Measurements from ENCODE around the gene ATP5IF1.

ATP5IF1 gene

DNA sequence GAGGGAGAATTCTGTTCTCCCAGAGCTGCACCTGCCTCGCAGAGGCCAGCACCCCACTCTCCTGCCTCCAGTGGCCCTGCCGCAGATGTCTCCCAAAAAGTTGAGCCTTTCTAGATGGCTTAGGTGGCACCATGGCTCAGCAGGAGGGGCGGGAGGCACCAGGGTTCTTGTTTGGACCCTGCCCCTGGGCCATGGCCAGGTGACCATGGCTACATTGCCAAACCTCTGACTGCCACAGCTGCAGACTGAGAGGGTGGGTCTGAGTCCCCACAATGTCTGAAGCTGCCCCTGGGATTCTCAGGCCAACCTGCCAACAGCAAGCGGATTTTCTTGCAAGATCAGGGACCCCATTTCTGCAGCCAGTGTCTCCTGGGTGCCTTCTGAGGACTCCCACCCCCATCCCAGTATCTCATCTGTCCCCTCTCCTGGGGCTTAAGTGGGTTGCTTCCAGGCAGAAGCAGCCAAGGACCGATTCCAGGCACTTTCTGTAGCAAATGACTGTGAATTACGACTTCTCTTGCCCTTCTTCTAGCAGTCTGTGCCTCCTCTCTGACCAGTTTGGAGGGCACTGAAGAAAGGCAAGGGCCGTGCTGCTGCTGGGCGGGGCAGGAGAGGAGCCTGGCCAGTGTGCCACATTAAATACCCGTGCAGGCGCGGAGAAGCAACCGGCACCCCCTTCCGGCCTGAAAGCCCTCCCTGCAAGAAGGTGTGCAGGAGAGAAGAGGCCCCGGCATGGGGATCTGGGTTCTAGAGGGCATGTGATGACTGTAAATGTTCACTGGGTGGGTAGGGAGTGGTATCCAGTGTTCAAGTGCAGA, 45.9 kb downstream of the ATP5IF1 start:
- H2BK15ac ChIP-seq (ENCODE audit: low read length), result no peak overlapping the region
- H3K27ac ChIP-seq (replicated peaks; ENCODE audit: low read length), result no peak overlapping the region
- no peak overlapping the region for H2AK5ac ChIP-seq (ENCODE audit: low read depth, low read length)
- no peak overlapping the region for H3K4me2 ChIP-seq (ENCODE audit: insufficient read depth, low read length, poor library complexity, severe bottlenecking)
- no peak overlapping the region for H3K23ac ChIP-seq (ENCODE audit: low read depth, low read length, poor library complexity)
- no peaks in the 10 kb centered on the region for H3K4me1 ChIP-seq (ENCODE audit: control insufficient read depth in 2 of 2, insufficient read depth in 1 of 2, low read depth in 1 of 2, low read length in 2 of 2)
- H4K91ac ChIP-seq (ENCODE audit: low read depth, low read length, poor library complexity), result no peak overlapping the region
- H2BK120ac ChIP-seq (ENCODE audit: low read depth, low read length), result no peak overlapping the region
- H3K4ac ChIP-seq (ENCODE audit: low read length), result no peak overlapping the region
- no peak overlapping the region for H2BK12ac ChIP-seq (ENCODE audit: low read length)
- H3K4me3 ChIP-seq (ENCODE audit: low read length in 2 of 2), result no peak overlapping the region
- no peaks in the 10 kb centered on the region for H3K9me3 ChIP-seq (replicated peaks in 1 of 2; ENCODE audit: control insufficient read depth in 2 of 2, insufficient read depth in 1 of 2, low read depth in 1 of 2, low read length in 2 of 2)
- WGBS, 2 donors (ENCODE audit: extremely low coverage in 2 of 2, insufficient read length in 2 of 2, insufficient replicate concordance in 1 of 2), result no CpG with 5 or more reads among the region's 14 CpGs
- no peaks in the 10 kb centered on the region for H3K79me1 ChIP-seq (ENCODE audit: low read depth, low read length)
- H3K36me3 ChIP-seq (replicated peaks in 1 of 2; ENCODE audit: control insufficient read depth in 2 of 2, insufficient read depth in 2 of 2, low read length in 2 of 2), result peaks cover 36 to 65% of the 10 kb centered on the region in 2 donors
- H4K8ac ChIP-seq (ENCODE audit: low read depth, low read length), result no peak overlapping the region
- H3K27me3 ChIP-seq (ENCODE audit: control insufficient read depth in 3 of 3, insufficient read depth in 3 of 3, low read depth in 1 of 3, low read length in 3 of 3), result no peaks in the 10 kb centered on the region
- no peak for DNase-seq (ENCODE audit: low spot score)
- H2AFZ ChIP-seq (ENCODE audit: low read length), result no peak overlapping the region
- H2BK5ac ChIP-seq (ENCODE audit: low read length), result no peak overlapping the region
- no peak overlapping the region for H3K18ac ChIP-seq (ENCODE audit: low read length)
- no peak overlapping the region for H3K14ac ChIP-seq (ENCODE audit: low read length)
- H3K9ac ChIP-seq (ENCODE audit: low read depth, low read length, poor library complexity), result no peak overlapping the region

DNA sequence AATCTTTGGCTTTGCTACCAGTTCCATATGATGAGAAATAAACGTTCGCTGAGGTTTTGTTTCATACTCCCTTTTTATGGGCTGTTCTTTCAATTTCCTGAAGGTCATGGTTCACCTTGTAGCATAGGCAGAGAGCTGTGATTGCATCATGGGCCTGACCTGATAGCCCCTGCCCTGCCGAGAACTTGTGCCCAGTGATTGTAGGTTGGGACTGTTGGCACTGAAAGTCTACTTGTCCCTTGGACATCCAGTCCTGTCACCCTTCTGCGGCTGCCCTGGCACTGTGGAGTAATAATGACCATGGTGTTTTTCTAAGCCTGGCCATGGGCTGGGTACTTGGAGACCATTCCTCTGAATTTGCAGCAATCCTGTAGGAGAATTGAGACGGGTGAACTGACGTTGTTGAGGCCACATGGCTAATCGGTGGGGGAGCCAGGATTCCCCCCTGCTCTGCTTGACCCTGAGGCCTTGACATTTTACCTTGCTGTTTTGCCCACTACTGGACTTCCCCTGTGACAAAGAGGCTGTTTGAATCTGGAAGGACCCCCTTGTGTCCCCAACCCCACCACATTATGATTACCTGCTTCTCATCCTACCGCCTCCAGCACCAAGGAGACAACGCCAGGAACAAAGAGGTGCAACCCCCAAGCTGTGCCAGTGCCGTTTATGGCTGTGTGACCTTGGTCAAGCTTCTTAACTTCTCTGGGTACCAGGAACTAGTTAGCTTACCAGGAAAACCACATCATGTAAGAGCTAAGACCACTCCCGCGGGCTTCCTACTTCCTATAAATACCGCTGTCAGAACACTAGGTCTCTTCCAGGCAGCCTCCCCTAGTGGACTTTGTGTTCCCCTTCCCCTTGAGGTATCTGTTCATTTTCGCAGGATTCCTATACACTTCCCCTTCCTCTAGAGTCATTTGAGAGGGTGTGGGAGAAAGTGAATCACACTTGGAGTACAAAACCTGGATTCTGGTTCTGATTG, 46.8 kb downstream of the ATP5IF1 start:
- Histone ChIP-seq H3K4me3 (ENCODE audit: low read length in 2 of 2) (no peak overlapping the region), H3K27me3 (ENCODE audit: control insufficient read depth in 3 of 3, insufficient read depth in 3 of 3, low read depth in 1 of 3, low read length in 3 of 3) (no peaks in the 10 kb centered on the region), H3K9me3 (replicated peaks in 1 of 2; ENCODE audit: control insufficient read depth in 2 of 2, insufficient read depth in 1 of 2, low read depth in 1 of 2, low read length in 2 of 2) (no peaks in the 10 kb centered on the region), H2AK5ac (ENCODE audit: low read depth, low read length) (no peak overlapping the region), H3K18ac (ENCODE audit: low read length) (no peak overlapping the region), H3K4ac (ENCODE audit: low read length) (no peak overlapping the region), H3K79me1 (ENCODE audit: low read depth, low read length) (no peaks in the 10 kb centered on the region), H2BK120ac (ENCODE audit: low read depth, low read length) (no peak overlapping the region), H2AFZ (ENCODE audit: low read length) (no peak overlapping the region), H3K9ac (ENCODE audit: low read depth, low read length, poor library complexity) (no peak overlapping the region), H3K4me2 (ENCODE audit: insufficient read depth, low read length, poor library complexity, severe bottlenecking) (no peak overlapping the region), H4K8ac (ENCODE audit: low read depth, low read length) (no peak overlapping the region), H3K23ac (ENCODE audit: low read depth, low read length, poor library complexity) (no peak overlapping the region), H3K4me1 (ENCODE audit: control insufficient read depth in 2 of 2, insufficient read depth in 1 of 2, low read depth in 1 of 2, low read length in 2 of 2) (no peaks in the 10 kb centered on the region), H2BK15ac (ENCODE audit: low read length) (no peak overlapping the region), H3K14ac (ENCODE audit: low read length) (no peak overlapping the region), H2BK5ac (ENCODE audit: low read length) (no peak overlapping the region), H3K27ac (replicated peaks; ENCODE audit: low read length) (no peak overlapping the region), H3K36me3 (replicated peaks in 1 of 2; ENCODE audit: control insufficient read depth in 2 of 2, insufficient read depth in 2 of 2, low read length in 2 of 2) (peaks cover 35 to 56% of the 10 kb centered on the region in 2 donors), H4K91ac (ENCODE audit: low read depth, low read length, poor library complexity) (no peak overlapping the region), H2BK12ac (ENCODE audit: low read length) (no peak overlapping the region)
- no peak for DNase-seq (ENCODE audit: low spot score)
- WGBS, 2 donors (ENCODE audit: extremely low coverage in 2 of 2, insufficient read length in 2 of 2, insufficient replicate concordance in 1 of 2), result no CpG with 5 or more reads among the region's 14 CpGs

DNA sequence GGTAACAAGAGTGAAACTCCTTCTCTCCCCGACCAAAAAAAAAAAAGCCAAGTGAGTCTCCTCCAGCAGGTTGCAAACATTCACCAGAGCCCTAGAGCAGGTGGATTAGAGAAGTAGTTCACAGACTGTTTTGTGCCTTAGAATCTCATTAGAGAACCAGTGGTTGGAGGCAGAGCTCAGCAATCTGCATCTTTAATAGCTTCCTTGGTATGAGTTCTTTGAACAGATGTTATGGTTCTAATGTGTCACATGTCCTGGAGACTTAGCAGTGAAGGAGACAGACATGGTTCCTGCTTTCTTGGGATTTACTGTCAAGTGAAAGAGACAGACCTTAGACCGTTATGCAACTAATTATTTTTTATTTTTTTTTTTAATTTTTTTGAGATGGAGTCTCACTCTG, 50.2 kb downstream of the ATP5IF1 start:
- Histone ChIP-seq H3K79me1 (ENCODE audit: low read depth, low read length) (no peaks in the 10 kb centered on the region), H2BK15ac (ENCODE audit: low read length) (no peak overlapping the region), H3K27me3 (ENCODE audit: control insufficient read depth in 3 of 3, insufficient read depth in 3 of 3, low read depth in 1 of 3, low read length in 3 of 3) (no peaks in the 10 kb centered on the region), H3K9ac (ENCODE audit: low read depth, low read length, poor library complexity) (no peak overlapping the region), H3K4me2 (ENCODE audit: insufficient read depth, low read length, poor library complexity, severe bottlenecking) (no peak overlapping the region), H3K4ac (ENCODE audit: low read length) (no peak overlapping the region), H3K23ac (ENCODE audit: low read depth, low read length, poor library complexity) (no peak overlapping the region), H2AK5ac (ENCODE audit: low read depth, low read length) (no peak overlapping the region), H3K36me3 (replicated peaks in 1 of 2; ENCODE audit: control insufficient read depth in 2 of 2, insufficient read depth in 2 of 2, low read length in 2 of 2) (peaks cover 10 to 23% of the 10 kb centered on the region in 2 donors), H3K9me3 (replicated peaks in 1 of 2; ENCODE audit: control insufficient read depth in 2 of 2, insufficient read depth in 1 of 2, low read depth in 1 of 2, low read length in 2 of 2) (no peaks in the 10 kb centered on the region), H3K4me1 (ENCODE audit: control insufficient read depth in 2 of 2, insufficient read depth in 1 of 2, low read depth in 1 of 2, low read length in 2 of 2) (no peaks in the 10 kb centered on the region), H2BK5ac (ENCODE audit: low read length) (no peak overlapping the region), H4K8ac (ENCODE audit: low read depth, low read length) (no peak overlapping the region), H3K27ac (replicated peaks; ENCODE audit: low read length) (no peak overlapping the region), H2BK120ac (ENCODE audit: low read depth, low read length) (no peak overlapping the region), H3K18ac (ENCODE audit: low read length) (no peak overlapping the region), H3K4me3 (ENCODE audit: low read length in 2 of 2) (no peak overlapping the region), H2AFZ (ENCODE audit: low read length) (no peak overlapping the region), H2BK12ac (ENCODE audit: low read length) (no peak overlapping the region), H3K14ac (ENCODE audit: low read length) (no peak overlapping the region), H4K91ac (ENCODE audit: low read depth, low read length, poor library complexity) (no peak overlapping the region)
- no CpG with 5 or more reads among the region's 2 CpGs for WGBS, 2 donors (ENCODE audit: extremely low coverage in 2 of 2, insufficient read length in 2 of 2, insufficient replicate concordance in 1 of 2)
- DNase-seq (ENCODE audit: low spot score), result no peak

Data from neuronal stem cell (in vitro differentiated cells).